NCI-H69 (cell line): Measurements from ENCODE around the gene PEBP1.
A peak's percentile ranks its signal among the peaks of the same experiment; 100 is the strongest.

Source experiments
- DNase-seq: peaks from one replicate; lab custom pipeline; 2025; lab: John Stamatoyannopoulos, UW

Gene PEBP1

GRCh38 chr12:118136559-118137003 lies 657 bp downstream of the PEBP1 start:
- DNase-seq: peak; percentile 61

- no peak for DNase-seq
These were observed 1.3 kb downstream of the PEBP1 start for GRCh38 chr12:118137148-118137678.

GRCh38 chr12:118140825-118141224 lies 4.9 kb downstream of the PEBP1 start:
- DNase-seq: no peak

- DNase-seq: no peak
These were observed 8.6 kb downstream of the PEBP1 start for GRCh38 chr12:118144499-118144898.

- DNase-seq: no peak
These were observed 9.3 kb downstream of the PEBP1 start for GRCh38 chr12:118145113-118145797.

GRCh38 chr12:118145798-118146156 lies 9.9 kb downstream of the PEBP1 start:
- no peak for DNase-seq

- no peak for DNase-seq
These were observed 12.4 kb downstream of the PEBP1 start for GRCh38 chr12:118148287-118148686.

GRCh38 chr12:118150625-118151024 lies 14.7 kb downstream of the PEBP1 start:
- DNase-seq: no peak

- DNase-seq: no peak
These were observed 15.8 kb downstream of the PEBP1 start for GRCh38 chr12:118151755-118152154.

GRCh38 chr12:118160536-118160935 lies 24.6 kb downstream of the PEBP1 start:
- no peak for DNase-seq

GRCh38 chr12:118164798-118165486 lies 29.0 kb downstream of the PEBP1 start:
- DNase-seq: peak; percentile 39

GRCh38 chr12:118166946-118167345 lies 31.0 kb downstream of the PEBP1 start:
- DNase-seq: no peak

- no peak for DNase-seq
These were observed 40.0 kb downstream of the PEBP1 start for GRCh38 chr12:118175823-118176447.

GRCh38 chr12:118183155-118183554 lies 47.2 kb downstream of the PEBP1 start:
- DNase-seq: no peak

GRCh38 chr12:118183711-118184110 lies 47.8 kb downstream of the PEBP1 start:
- DNase-seq: no peak

GRCh38 chr12:118185602-118186397 lies 49.9 kb downstream of the PEBP1 start:
- DNase-seq: no peak

- DNase-seq: no peak
These were observed 52.0 kb downstream of the PEBP1 start for GRCh38 chr12:118187751-118188435.

- DNase-seq: no peak
These were observed 52.9 kb downstream of the PEBP1 start for GRCh38 chr12:118188690-118189371.

- peak; percentile 66 for DNase-seq
These were observed 53.8 kb downstream of the PEBP1 start for GRCh38 chr12:118189741-118190191.

GRCh38 chr12:118190266-118190665 lies 54.3 kb downstream of the PEBP1 start:
- DNase-seq: no peak

- DNase-seq: no peak
These were observed 57.6 kb downstream of the PEBP1 start for GRCh38 chr12:118193477-118193876.
